Activated naive CD8-positive, alpha-beta T cell treated with anti-CD3 and anti-CD28 coated beads, Interleukin-2, amount 10 ng/mL, durations not matched to agents 7 days and 5 days (primary cell): ENCODE results near the gene BZW1. TPM values are rescaled to one million over a fixed set of nuclear protein-coding genes. Genes with fewer than 3 reads are reported as not detected.

Experiments
- ATAC-seq: fragments of 150-1000 bp; cut with Tn5 transposase; one replicate; pipeline ENCODE4 v1.10.0; 2021; ENCODE audit warnings: low read depth, moderate library complexity
- POLR2A ChIA-PET: fragments of 350-600 bp; sonication (Branson Sonifier 250); formaldehyde crosslinking; loops from one replicate; lab custom pipeline; 2021; ENCODE audit warnings: antibody characterized with exemption; lab: Charles Lee
- DNase-seq: peaks from one replicate; pipeline ENCODE4 v3.0.0; 2021
- H3K27ac Mint-ChIP-seq: one replicate; pipeline ENCODE4 v1.8.0; 2022; ENCODE audit warnings: mild to moderate bottlenecking, mixed read lengths
- H3K27me3 Mint-ChIP-seq: one replicate; pipeline ENCODE4 v1.8.0; 2022; ENCODE audit warnings: mild to moderate bottlenecking, moderate library complexity, mixed read lengths
- H3K36me3 Mint-ChIP-seq: one replicate; pipeline ENCODE4 v1.8.0; 2021; ENCODE audit warnings: mild to moderate bottlenecking, mixed read lengths
- H3K4me1 Mint-ChIP-seq: one replicate; pipeline ENCODE4 v1.8.0; 2021; ENCODE audit warnings: mixed read lengths
- H3K4me3 Mint-ChIP-seq: one replicate; pipeline ENCODE4 v1.8.0; 2022; ENCODE audit warnings: mild to moderate bottlenecking, moderate library complexity, mixed read lengths
- H3K9me3 Mint-ChIP-seq: one replicate; pipeline ENCODE4 v1.8.0; 2021; ENCODE audit warnings: mixed read lengths
- total RNA-seq, 2 experiments: library from RNA; stranded (reverse); gene quantifications; one replicate each; pipeline ENCODE4 v1.2.3, GENCODE V29; 2021

The BZW1 gene
- total RNA-seq, 2 experiments from 2014 or later = 197 to 199 TPM

DNA sequence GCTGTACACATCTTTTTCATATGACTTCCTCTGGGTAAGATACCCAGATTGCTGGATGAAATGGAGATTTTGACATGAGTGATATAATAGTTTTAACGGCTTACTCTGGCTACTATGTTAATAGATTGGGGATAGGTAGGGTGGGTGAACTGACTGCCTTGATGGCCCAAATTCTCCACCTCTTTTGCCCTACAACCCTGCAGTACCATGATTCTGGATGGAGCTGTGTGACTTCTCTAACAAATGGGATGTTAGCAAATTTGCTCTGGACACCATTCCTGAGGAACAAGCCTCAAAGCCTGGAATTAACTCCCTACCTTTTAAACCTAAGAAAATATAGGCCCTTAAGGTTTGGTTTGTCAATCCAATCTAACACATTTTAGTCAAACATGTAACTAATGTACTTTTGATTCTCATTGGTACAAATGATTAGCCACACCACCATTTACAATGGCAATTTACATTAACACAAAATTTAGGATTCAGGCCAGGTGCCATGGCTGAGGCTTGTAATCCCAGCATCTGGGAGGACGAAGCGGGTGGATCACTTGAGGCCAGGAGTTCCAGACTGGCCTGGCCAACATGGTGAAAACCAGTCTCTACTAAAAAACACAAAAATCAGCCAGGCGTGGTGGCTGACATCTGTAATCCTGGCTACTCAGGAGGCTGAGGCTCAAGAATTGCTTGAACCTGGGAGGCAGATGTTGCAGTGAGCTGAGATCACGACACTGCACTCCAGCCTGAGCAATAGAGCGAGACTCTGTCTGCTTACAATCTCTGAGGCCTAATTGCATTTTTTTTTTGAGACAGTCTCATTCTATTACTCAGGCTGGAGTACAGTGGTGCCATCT lies 39.9 kb downstream of the BZW1 start:
- Mint-ChIP-seq H3K27ac (no peak overlapping the region), H3K4me3 (no peak overlapping the region), H3K36me3 (peaks cover 40% of the 10 kb centered on the region), H3K4me1 (peaks cover 5% of the 10 kb centered on the region), H3K27me3 (no peaks in the 10 kb centered on the region), H3K9me3 (no peaks in the 10 kb centered on the region)
- ATAC-seq = no peak
- no peak for DNase-seq
- POLR2A ChIA-PET = interaction anchor here (0.8 to 1.2 kb wide), 2 partner anchors 18 to 35 kb away, joined by 3 read pairs; no protein-coding TSS in a partner anchor

DNA sequence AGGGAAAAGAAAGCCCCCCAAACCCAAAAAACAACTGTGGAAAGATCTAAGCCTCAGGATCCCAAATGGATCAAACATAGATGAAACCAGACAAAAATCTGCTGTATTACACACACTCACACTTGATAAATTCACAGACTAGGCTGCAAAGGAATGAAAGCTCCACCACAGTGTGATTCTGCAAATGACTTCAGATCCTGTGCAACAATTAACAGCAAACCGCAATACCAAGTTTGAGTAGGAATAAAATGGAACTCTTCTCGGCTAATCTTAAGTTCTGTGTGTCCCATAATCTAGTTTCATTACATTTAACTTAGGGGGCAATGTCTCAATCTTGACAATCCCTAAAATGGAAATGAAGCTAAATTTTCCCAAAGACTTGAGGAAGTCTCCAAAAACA lies 40.9 kb downstream of the BZW1 start:
- H3K9me3 Mint-ChIP-seq = no peaks in the 10 kb centered on the region
- DNase-seq = no peak
- POLR2A ChIA-PET = interaction anchor here (0.8 to 1.2 kb wide), 2 partner anchors 11 to 17 kb away, joined by 3 to 7 read pairs; partner anchors contain the start of gene CLK1
- H3K36me3 Mint-ChIP-seq = peaks cover 49% of the 10 kb centered on the region
- H3K27ac Mint-ChIP-seq = no peak overlapping the region
- ATAC-seq = no peak
- H3K4me3 Mint-ChIP-seq = no peak overlapping the region
- no peaks in the 10 kb centered on the region for H3K27me3 Mint-ChIP-seq
- peaks cover 8% of the 10 kb centered on the region for H3K4me1 Mint-ChIP-seq

DNA sequence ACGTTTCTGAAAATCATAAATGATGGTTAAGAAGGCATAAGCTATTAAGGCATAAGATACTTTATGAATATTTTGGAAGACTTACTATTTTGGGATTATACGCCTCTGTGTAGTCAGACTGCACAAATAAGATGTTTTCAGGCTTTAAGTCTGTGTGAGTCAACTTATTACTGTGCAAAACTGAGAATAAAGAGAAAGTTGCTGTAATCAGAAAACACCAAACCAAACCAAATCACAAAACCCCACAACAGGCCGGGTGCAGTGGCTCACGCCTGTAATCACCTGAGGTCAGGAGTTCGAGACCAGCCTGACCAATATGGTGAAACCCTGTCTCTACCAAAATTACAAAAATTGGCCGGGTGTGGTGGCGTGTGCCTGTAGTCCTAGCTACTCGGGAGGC lies 45.1 kb downstream of the BZW1 start:
- DNase-seq (no peak), ATAC-seq (no peak)
- POLR2A ChIA-PET = interaction anchor here (2.3 kb wide), 1 partner anchor 7 kb away, joined by 7 read pairs; the partner anchor contains the start of gene CLK1
- Mint-ChIP-seq H3K4me3 (no peak overlapping the region), H3K9me3 (no peaks in the 10 kb centered on the region), H3K27me3 (no peaks in the 10 kb centered on the region), H3K4me1 (peaks cover 35% of the 10 kb centered on the region), H3K36me3 (peaks cover 73% of the 10 kb centered on the region), H3K27ac (no peak overlapping the region)

DNA sequence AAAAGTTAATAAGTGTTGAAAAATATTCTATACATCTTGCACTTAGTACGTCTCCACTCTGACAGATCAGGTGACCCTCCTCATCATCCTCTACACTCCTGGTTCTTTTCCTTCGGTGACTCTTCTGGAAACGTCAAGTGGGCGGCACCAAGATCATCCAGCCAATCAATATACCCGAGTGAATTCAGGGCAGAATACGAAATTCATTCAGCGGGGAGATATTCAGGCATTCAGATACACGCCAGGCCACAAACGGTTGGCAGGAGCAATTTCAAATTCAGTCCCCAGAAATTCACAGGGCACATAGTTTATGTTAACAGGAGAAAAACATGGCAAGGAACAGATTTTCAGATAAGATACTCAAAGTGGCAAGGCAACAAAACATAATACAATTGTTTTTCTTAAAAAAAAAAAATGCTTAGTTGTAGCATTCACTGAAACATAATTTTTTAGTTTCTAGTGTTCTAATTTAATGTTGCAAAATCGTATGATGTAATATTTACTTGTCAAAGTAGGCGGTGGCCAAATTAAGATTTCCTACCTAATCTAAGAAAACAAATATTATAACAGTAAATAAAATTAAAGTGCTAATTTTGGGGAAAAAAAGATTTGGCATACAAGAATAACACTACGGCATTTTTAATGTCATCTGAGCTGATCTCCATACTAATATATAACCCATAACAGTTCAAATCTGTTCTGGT lies 48.5 kb downstream of the BZW1 start:
- peak overlapping the region; percentile 86 for H3K27ac Mint-ChIP-seq
- POLR2A ChIA-PET = interaction anchor here (1.7 to 3.2 kb wide), 2 partner anchors 29 to 32 kb away, joined by 4 to 10 read pairs; partner anchors contain the start of genes NIF3L1 and PPIL3
- H3K4me3 Mint-ChIP-seq = peak overlapping the region; percentile 78
- H3K9me3 Mint-ChIP-seq = no peaks in the 10 kb centered on the region
- H3K4me1 Mint-ChIP-seq = peaks cover 44% of the 10 kb centered on the region
- no peak for DNase-seq
- peaks cover 64% of the 10 kb centered on the region for H3K36me3 Mint-ChIP-seq
- no peaks in the 10 kb centered on the region for H3K27me3 Mint-ChIP-seq
- ATAC-seq = no peak

DNA sequence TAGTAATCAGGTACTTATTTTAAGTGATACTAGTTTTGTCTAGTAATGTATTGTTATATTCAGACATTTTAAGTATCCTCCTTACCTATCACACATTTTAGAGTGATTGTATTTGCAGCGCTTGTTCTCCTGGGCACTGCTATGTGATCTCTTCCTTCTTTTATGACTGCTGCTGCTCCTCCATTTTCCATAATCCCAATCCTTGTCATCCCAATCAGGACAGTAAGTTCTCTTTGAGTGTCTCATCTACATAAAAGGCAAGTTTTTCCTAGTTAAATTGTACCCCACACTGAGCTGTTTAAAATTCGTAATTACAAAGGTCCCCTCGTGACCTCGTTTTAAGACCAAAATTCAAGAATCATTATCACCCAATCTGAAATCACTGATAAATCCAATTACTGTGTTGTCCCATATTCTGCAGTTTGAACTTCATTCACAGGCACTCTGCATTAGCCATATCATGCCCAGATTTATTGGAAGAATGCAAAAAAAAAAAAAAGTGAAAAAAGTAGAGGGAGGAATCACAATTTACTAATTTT lies 50.0 kb downstream of the BZW1 start:
- Mint-ChIP-seq H3K36me3 (peaks cover 58% of the 10 kb centered on the region), H3K4me3 (peak overlapping the region; percentile 96), H3K4me1 (peaks cover 39% of the 10 kb centered on the region), H3K27ac (peak overlapping the region; percentile 98), H3K9me3 (no peaks in the 10 kb centered on the region), H3K27me3 (no peaks in the 10 kb centered on the region)
- ATAC-seq (no peak), DNase-seq (no peak)
- POLR2A ChIA-PET = interaction anchor here (0.6 to 3.2 kb wide), 6 partner anchors 26 to 781 kb away, joined by 3 to 10 read pairs (median 4); partner anchors contain the start of genes NIF3L1 and PPIL3

DNA sequence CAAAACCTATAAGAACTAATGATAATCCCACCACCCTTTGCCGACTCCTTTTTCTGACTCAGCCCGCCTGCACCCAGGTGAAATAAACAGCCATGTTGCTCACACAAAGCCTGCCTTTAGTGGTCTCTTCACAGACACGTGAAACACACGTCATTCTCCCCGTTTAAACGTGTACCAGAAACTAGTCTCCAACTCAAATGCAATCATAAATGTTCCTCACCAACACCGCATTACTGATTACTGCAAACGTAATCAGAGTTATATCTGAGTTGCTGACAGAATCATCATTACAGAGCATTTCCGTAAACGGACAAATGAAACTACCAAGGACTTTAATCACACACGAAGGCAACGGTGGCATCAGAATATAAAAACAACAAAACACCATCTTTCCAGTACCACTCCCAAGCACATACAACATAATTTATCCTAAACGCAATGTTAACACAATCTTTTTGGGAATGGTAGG lies 50.9 kb downstream of the BZW1 start:
- H3K36me3 Mint-ChIP-seq = peaks cover 52% of the 10 kb centered on the region
- no peaks in the 10 kb centered on the region for H3K9me3 Mint-ChIP-seq
- H3K4me1 Mint-ChIP-seq = peaks cover 37% of the 10 kb centered on the region
- H3K4me3 Mint-ChIP-seq = peak overlapping the region; percentile 96
- ATAC-seq (peak; percentile 26), DNase-seq (no peak)
- peak overlapping the region; percentile 98 for H3K27ac Mint-ChIP-seq
- no peaks in the 10 kb centered on the region for H3K27me3 Mint-ChIP-seq
- POLR2A ChIA-PET = interaction anchor here (2.1 to 4.5 kb wide), 3 partner anchors 13 to 28 kb away, joined by 10 to 108 read pairs (median 17); partner anchors contain the start of genes NIF3L1 and PPIL3

DNA sequence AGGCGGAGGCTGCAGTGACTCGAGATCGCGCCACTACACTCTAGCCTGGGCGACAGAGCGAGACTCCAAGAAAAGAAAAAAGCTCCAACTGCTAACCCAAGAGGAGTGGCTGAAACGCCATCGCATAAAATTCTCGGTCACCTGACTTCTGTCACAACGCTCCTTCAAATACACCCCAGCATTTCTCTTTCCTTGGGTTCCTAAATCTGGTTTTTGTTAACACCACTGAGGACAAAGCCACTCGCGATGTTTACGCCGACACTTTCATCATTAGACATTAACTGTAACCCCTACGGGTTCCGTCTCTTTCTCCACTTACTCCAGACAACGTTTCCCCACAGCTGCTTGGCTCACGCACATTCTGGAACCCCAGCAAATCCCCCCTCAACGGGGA lies 52.1 kb downstream of the BZW1 start:
- H3K4me3 Mint-ChIP-seq = peak overlapping the region; percentile 96
- peak overlapping the region; percentile 98 for H3K27ac Mint-ChIP-seq
- peak; percentile 10 for ATAC-seq
- H3K4me1 Mint-ChIP-seq = peaks cover 30% of the 10 kb centered on the region
- DNase-seq = no peak
- H3K36me3 Mint-ChIP-seq = peaks cover 40% of the 10 kb centered on the region
- H3K9me3 Mint-ChIP-seq = no peaks in the 10 kb centered on the region
- no peaks in the 10 kb centered on the region for H3K27me3 Mint-ChIP-seq
- POLR2A ChIA-PET = interaction anchor here (0.9 to 4.5 kb wide), 40 partner anchors 8 to 917 kb away, joined by 3 to 108 read pairs (median 6); partner anchors contain the start of genes BZW1, CASP10, CASP8 and CFLAR

DNA sequence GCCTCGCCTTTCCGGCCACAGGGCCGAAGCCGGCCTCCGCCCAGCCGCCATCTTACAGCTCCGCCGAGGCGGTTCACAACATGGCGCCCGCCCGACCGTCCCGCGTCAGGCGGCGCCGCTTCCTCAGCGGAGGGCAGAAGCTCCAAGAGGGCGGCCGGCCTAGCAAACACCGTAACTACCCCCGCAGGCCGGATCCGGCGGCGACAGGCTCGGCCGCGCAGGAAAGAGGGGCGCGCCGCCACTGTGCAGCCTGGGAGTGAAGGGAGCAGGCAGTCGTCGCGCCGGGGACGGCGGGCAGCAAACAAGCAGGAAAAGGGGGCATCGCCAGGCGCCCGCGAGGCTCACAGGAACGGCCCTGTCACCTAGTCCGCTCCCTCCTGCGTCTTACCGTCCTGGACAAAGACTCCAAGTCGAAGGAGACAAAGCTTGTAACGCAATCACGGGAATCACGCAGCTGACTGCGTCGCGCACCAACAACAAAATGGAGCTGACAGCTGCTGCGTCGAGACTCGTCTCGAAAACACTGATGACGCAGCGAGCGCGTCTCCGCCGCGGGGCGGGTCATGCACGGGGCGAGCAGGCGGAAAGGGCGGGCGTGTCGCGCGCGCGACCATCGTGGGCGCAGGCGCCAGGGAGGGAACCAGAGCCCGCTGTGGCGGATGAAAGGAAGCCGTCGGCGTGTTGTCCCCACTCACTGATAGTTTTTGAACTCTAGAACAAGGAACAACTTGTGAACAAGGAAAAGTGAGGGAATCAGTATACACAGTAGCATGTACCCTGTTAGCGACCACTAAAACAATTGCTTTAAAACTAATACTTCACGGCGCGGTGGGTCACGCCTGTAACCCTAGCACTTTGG lies 52.7 kb downstream of the BZW1 start, which contains the start of gene CLK1:
Gene CLK1 (minus strand): TSS at position 483 of the 859 bp plus-strand sequence. CDS start 2,796 bp downstream, outside the sequence.
- Mint-ChIP-seq H3K9me3 (no peaks in the 10 kb centered on the region), H3K27ac (peak within 1 kb of the TSS; percentile 98), H3K4me1 (peaks cover 27% of the 10 kb centered on the region), H3K36me3 (peaks cover 40% of the 10 kb centered on the region), H3K27me3 (no peaks in the 10 kb centered on the region), H3K4me3 (peak within 1 kb of the TSS; percentile 96)
- DNase-seq (peak; percentile 95), ATAC-seq (peak; percentile 79)
- POLR2A ChIA-PET = interaction anchor here (0.6 to 4.5 kb wide), 42 partner anchors 9 to 917 kb away, joined by 3 to 108 read pairs (median 6); partner anchors contain the start of genes BZW1, CASP10, CASP8 and CFLAR

DNA sequence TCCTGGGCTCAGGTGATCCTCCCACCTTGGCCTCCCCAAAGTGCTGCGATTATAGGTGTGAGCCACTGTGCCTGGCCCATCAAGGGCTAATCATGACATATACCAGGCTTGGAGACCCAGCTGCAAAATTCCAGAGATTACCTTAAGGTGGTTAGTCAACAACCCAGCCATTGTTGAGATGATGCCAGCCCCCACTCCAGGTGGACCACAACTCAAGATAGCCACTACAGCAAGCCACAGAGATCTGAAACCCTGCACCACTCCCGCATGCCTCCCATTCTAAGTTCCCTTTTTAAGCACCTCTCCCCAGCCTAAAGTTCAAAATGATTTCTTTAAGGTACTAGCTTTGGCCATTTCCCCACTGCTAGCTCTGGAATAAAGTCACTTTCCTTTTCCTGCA lies 57.3 kb downstream of the BZW1 start:
- DNase-seq = no peak
- no peak for ATAC-seq
- H3K36me3 Mint-ChIP-seq = peaks cover 33% of the 10 kb centered on the region
- H3K27ac Mint-ChIP-seq = peak overlapping the region; percentile 61
- H3K9me3 Mint-ChIP-seq = no peaks in the 10 kb centered on the region
- H3K27me3 Mint-ChIP-seq = no peaks in the 10 kb centered on the region
- peak overlapping the region; percentile 13 for H3K4me3 Mint-ChIP-seq
- H3K4me1 Mint-ChIP-seq = peaks cover 8% of the 10 kb centered on the region
- POLR2A ChIA-PET = interaction anchor here (0.6 to 1.4 kb wide), 3 partner anchors 17 to 20 kb away, joined by 3 to 12 read pairs (median 3); partner anchors contain the start of genes NIF3L1 and PPIL3

DNA sequence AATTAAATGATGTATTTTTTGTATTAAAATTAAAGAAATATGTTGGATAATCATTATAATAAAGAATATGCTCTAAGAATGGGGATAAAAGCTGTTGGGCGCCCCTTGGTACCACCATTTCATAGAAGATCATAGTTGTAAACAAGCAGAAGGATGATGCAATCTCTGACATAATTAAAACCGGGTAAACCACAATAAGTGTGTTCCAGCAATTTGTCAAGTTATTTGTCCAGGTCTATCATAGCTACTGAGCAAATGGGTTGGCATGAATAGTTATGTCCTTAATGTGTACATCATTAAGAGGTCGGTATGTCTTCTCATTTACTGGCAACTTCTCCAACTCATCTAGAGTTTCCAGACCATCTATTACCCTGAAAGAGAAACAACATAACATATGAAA lies 59.4 kb downstream of the BZW1 start:
- Mint-ChIP-seq H3K4me3 (no peak overlapping the region), H3K36me3 (peaks cover 47% of the 10 kb centered on the region), H3K27ac (no peak overlapping the region), H3K9me3 (no peaks in the 10 kb centered on the region), H3K4me1 (peaks cover 4% of the 10 kb centered on the region), H3K27me3 (no peaks in the 10 kb centered on the region)
- DNase-seq = no peak
- POLR2A ChIA-PET = interaction anchor here (1.5 kb wide), 1 partner anchor 18 kb away, joined by 5 read pairs; the partner anchor contains the start of genes NIF3L1 and PPIL3
- no peak for ATAC-seq

DNA sequence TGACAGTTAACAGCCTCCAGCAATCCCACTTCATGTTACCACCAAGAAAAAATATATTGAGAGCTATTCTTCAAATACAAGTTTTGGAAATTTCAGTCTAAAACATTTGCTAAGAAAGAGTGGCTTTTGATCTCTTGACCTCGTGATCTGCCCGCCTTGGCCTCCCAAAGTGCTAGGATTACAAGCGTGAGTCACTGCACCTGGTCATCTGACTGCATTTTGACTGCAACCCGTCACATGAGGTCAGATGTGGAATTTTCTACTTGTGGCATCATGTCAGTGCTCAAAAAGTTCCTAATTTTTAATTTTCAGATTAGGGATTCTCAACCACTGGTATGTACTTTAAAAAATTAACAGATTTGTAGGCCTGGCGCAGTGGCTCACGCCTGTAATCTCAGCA lies 61.9 kb downstream of the BZW1 start:
- Mint-ChIP-seq H3K36me3 (peaks cover 50% of the 10 kb centered on the region), H3K4me1 (peaks cover 4% of the 10 kb centered on the region), H3K9me3 (no peaks in the 10 kb centered on the region), H3K27ac (no peak overlapping the region), H3K4me3 (no peak overlapping the region), H3K27me3 (no peaks in the 10 kb centered on the region)
- ATAC-seq = no peak
- POLR2A ChIA-PET = interaction anchor here (1.0 to 1.9 kb wide), 2 partner anchors 8 to 9 kb away, joined by 3 to 8 read pairs; partner anchors contain the start of gene CLK1
- DNase-seq = no peak
